DOHH2 (cell line): ENCODE measurements around the gene TOB1.

Source experiments
- H3F3A ChIP-seq: fragments of 200-600 bp; sonication (generic), shearing (Covaris generic); 2 replicates; pipeline ENCODE4 v1.6.0; 2016; ENCODE audit warnings: antibody characterized with exemption, mild to moderate bottlenecking; ENCODE audit not compliant: control insufficient read depth, insufficient read depth
- H3K27ac ChIP-seq: fragments of 200-600 bp; sonication (generic); 2 replicates; pipeline ENCODE4 v1.5.1; 2014; ENCODE audit warnings: low read depth, mild to moderate bottlenecking, low read length, moderate library complexity
- H3K27me3 ChIP-seq: fragments of 200-600 bp; sonication (generic); 2 replicates; pipeline ENCODE4 v1.6.1; 2014; ENCODE audit warnings: mild to moderate bottlenecking, low read length, mixed read lengths; ENCODE audit not compliant: control insufficient read depth
- H3K36me3 ChIP-seq: fragments of 200-600 bp; sonication (generic); 2 replicates; pipeline ENCODE4 v1.6.1; 2014; ENCODE audit warnings: mild to moderate bottlenecking, low read length, moderate library complexity, mixed read lengths; ENCODE audit not compliant: control insufficient read depth
- H3K4me1 ChIP-seq: fragments of 200-600 bp; sonication (generic); 2 replicates; pipeline ENCODE4 v1.6.1; 2014; ENCODE audit warnings: mild to moderate bottlenecking, low read length, mixed read lengths; ENCODE audit not compliant: control insufficient read depth
- H3K4me2 ChIP-seq: fragments of 200-600 bp; sonication (generic); 2 replicates; pipeline ENCODE4 v1.6.0; 2014; ENCODE audit warnings: mild to moderate bottlenecking, low read length, moderate library complexity
- H3K4me3 ChIP-seq: fragments of 200-600 bp; sonication (generic); 2 replicates; pipeline ENCODE4 v1.5.1; 2014; ENCODE audit warnings: mild to moderate bottlenecking, low read length, mixed read lengths
- H3K79me2 ChIP-seq: fragments of 200-600 bp; sonication (generic); 2 replicates; pipeline ENCODE4 v1.6.1; 2014; ENCODE audit warnings: mild to moderate bottlenecking, low read length, mixed read lengths; ENCODE audit not compliant: control insufficient read depth
- H3K9me2 ChIP-seq: fragments of 200-600 bp; sonication (generic); replicated peaks from 2 replicates; pipeline ENCODE4 v1.6.1; 2014; ENCODE audit warnings: mild to moderate bottlenecking, low read length, mixed read lengths; ENCODE audit not compliant: control insufficient read depth
- H3K9me3 ChIP-seq: fragments of 200-600 bp; sonication (generic); 2 replicates; pipeline ENCODE4 v1.6.1; 2014; ENCODE audit warnings: antibody characterized with exemption, low read length, mixed read lengths; ENCODE audit not compliant: control insufficient read depth, insufficient read depth
- H4K20me1 ChIP-seq: fragments of 200-600 bp; sonication (generic); 2 replicates; pipeline ENCODE4 v1.6.0; 2014; ENCODE audit warnings: low read depth, mild to moderate bottlenecking, antibody characterized with exemption, low read length, moderate library complexity; ENCODE audit not compliant: control insufficient read depth, insufficient read depth
- EZH2phosphoT487 ChIP-seq: fragments of 200-600 bp; sonication (generic); IDR thresholded peaks from 2 replicates; pipeline ENCODE4 v1.6.1; 2017; ENCODE audit warnings: borderline replicate concordance, mild to moderate bottlenecking, antibody characterized with exemption, low read length, moderate library complexity, mixed read lengths
- TF ChIP-seq, protein P1 (sequence below): fragments of 200-600 bp; sonication (generic); IDR thresholded peaks from one replicate; pipeline ENCODE4 v1.5.1; 2014; ENCODE audit warnings: antibody characterized with exemption, mild to moderate bottlenecking, low read depth, low read length; ENCODE audit not compliant: poor library complexity, severe bottlenecking

The TOB1 gene

GRCh38 chr17:50828508-50829170, 37.5 kb downstream of the TOB1 start:
- Histone ChIP-seq H3K27ac (no peak overlapping the region), H4K20me1 (no peaks in the 10 kb centered on the region), H3K27me3 (no peaks in the 10 kb centered on the region), H3K9me2 (no peaks in the 10 kb centered on the region), H3K9me3 (no peaks in the 10 kb centered on the region), H3F3A (no peaks in the 10 kb centered on the region), H3K4me1 (no peaks in the 10 kb centered on the region), H3K79me2 (no peaks in the 10 kb centered on the region), H3K4me2 (no peak overlapping the region), H3K36me3 (no peaks in the 10 kb centered on the region), H3K4me3 (no peak overlapping the region)
- TF ChIP-seq EZH2phosphoT487: no peak
- TF ChIP-seq, protein P1, sequence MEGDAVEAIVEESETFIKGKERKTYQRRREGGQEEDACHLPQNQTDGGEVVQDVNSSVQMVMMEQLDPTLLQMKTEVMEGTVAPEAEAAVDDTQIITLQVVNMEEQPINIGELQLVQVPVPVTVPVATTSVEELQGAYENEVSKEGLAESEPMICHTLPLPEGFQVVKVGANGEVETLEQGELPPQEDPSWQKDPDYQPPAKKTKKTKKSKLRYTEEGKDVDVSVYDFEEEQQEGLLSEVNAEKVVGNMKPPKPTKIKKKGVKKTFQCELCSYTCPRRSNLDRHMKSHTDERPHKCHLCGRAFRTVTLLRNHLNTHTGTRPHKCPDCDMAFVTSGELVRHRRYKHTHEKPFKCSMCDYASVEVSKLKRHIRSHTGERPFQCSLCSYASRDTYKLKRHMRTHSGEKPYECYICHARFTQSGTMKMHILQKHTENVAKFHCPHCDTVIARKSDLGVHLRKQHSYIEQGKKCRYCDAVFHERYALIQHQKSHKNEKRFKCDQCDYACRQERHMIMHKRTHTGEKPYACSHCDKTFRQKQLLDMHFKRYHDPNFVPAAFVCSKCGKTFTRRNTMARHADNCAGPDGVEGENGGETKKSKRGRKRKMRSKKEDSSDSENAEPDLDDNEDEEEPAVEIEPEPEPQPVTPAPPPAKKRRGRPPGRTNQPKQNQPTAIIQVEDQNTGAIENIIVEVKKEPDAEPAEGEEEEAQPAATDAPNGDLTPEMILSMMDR: no peak

GRCh38 chr17:50825188-50825587, 41.0 kb downstream of the TOB1 start:
- TF ChIP-seq, protein P1: no peak
- no peak for TF ChIP-seq EZH2phosphoT487
- no peak overlapping the region for H3K27ac ChIP-seq

DNA sequence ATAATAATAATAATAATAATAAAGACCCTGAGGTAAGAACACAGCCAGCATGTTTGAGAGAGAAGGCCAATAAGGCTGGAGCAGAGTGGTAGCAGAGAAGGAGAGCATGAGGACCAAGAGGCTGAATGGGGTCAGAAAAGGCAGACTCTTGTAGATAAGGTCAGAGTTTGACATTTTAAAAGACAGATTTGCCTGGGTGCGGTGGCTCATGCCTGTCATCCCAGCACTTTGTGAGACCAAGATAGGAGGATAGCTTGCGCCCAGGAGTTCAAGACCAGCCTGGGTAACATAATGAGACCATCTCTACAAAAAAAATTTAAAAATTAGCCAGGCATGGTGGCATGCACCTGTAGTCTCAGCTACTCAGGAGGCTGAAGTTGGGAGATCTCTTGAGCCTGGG, 41.7 kb downstream of the TOB1 start:
- Histone ChIP-seq H3K27me3 (peaks cover 6% of the 10 kb centered on the region; the same call in 1 of the 2 replicates), H3K4me1 (no peaks in the 10 kb centered on the region), H4K20me1 (no peaks in the 10 kb centered on the region), H3K36me3 (no peaks in the 10 kb centered on the region), H3K9me3 (no peaks in the 10 kb centered on the region), H3F3A (no peaks in the 10 kb centered on the region), H3K9me2 (no peaks in the 10 kb centered on the region), H3K27ac (no peak overlapping the region), H3K4me3 (no peak overlapping the region), H3K4me2 (no peak overlapping the region), H3K79me2 (no peaks in the 10 kb centered on the region)
- TF ChIP-seq, protein P1: no peak
- TF ChIP-seq EZH2phosphoT487: no peak

More at GRCh38 chr17:50825188-50825587, 41.0 kb downstream of the TOB1 start:
- Histone ChIP-seq H3K27me3 (peaks cover 6% of the 10 kb centered on the region; the same call in 1 of the 2 replicates), H3K4me1 (no peaks in the 10 kb centered on the region), H3F3A (no peaks in the 10 kb centered on the region), H3K36me3 (no peaks in the 10 kb centered on the region), H4K20me1 (no peaks in the 10 kb centered on the region), H3K9me2 (no peaks in the 10 kb centered on the region), H3K9me3 (no peaks in the 10 kb centered on the region), H3K4me3 (no peak overlapping the region), H3K79me2 (no peaks in the 10 kb centered on the region), H3K4me2 (no peak overlapping the region)
